IMR-90 (cell line): Measurements from ENCODE around the gene FKBP4. TPM values are rescaled to one million over a fixed set of nuclear protein-coding genes. Genes with fewer than 3 reads are reported as not detected.

Source experiments
- ATAC-seq: fragments of 200-7000 bp; cut with Tn5 transposase; 2 replicates; pipeline ENCODE4 v1.9.1; 2020; ENCODE audit warnings: low read depth, mild to moderate bottlenecking, moderate library complexity
- BruUV-seq: library from RNA; stranded (reverse); fragments of 400-500 nt; replicated peaks from 2 replicates; lab custom pipeline; 2021; lab: Mats Ljungman, UMichigan
- CTCF ChIA-PET: fragments of 300-600 bp; formaldehyde crosslinking; extraction: SDS; loops from one replicate; lab custom pipeline; 2021; ENCODE audit warnings: antibody characterized with exemption; lab: Yijun Ruan, JAX
- POLR2A ChIA-PET: fragments of 300-600 bp; sonication (Branson Sonifier 250); formaldehyde crosslinking; loops from one replicate; lab custom pipeline; 2022; ENCODE audit warnings: antibody characterized with exemption; ENCODE audit not compliant: unreplicated experiment; lab: Charles Lee
- DNase-seq: peaks from one replicate; pipeline ENCODE4 v3.0.0; 2013
- H2AFZ ChIP-seq: replicated peaks from 2 replicates; pipeline ENCODE3; 2013; ENCODE audit warnings: low read length, mild to moderate bottlenecking; ENCODE audit not compliant: poor library complexity
- H2AK5ac ChIP-seq: 2 replicates; pipeline ENCODE4 v1.6.1; 2013; ENCODE audit warnings: low read depth, low read length, inconsistent platforms
- H2AK9ac ChIP-seq: replicated peaks from 2 replicates; pipeline ENCODE3; 2013; ENCODE audit warnings: mild to moderate bottlenecking, low read depth, low read length, moderate library complexity; ENCODE audit not compliant: poor library complexity
- H2BK120ac ChIP-seq: 2 replicates; pipeline ENCODE4 v1.6.1; 2013; ENCODE audit warnings: low read depth, low read length, inconsistent platforms
- H2BK15ac ChIP-seq: 3 replicates; pipeline ENCODE4 v1.6.1; 2013; ENCODE audit warnings: low read depth, low read length, inconsistent platforms
- H2BK20ac ChIP-seq: 2 replicates; pipeline ENCODE4 v1.6.1; 2013; ENCODE audit warnings: low read depth, mild to moderate bottlenecking, inconsistent platforms, low read length, moderate library complexity
- H2BK5ac ChIP-seq: 2 replicates; pipeline ENCODE4 v1.6.1; 2013; ENCODE audit warnings: mild to moderate bottlenecking, low read depth, low read length, inconsistent platforms; ENCODE audit not compliant: poor library complexity, severe bottlenecking
- H3K14ac ChIP-seq: replicated peaks from 2 replicates; pipeline ENCODE4 v1.6.1; 2013; ENCODE audit warnings: low read depth, low read length, inconsistent platforms
- H3K18ac ChIP-seq: 2 replicates; pipeline ENCODE4 v1.6.1; 2013; ENCODE audit warnings: low read depth, low read length, control low read depth
- H3K23ac ChIP-seq: 2 replicates; pipeline ENCODE4 v1.6.1; 2013; ENCODE audit warnings: low read depth, low read length, inconsistent platforms
- H3K27ac ChIP-seq: 2 replicates; pipeline ENCODE4 v1.5.1; 2013; ENCODE audit warnings: mild to moderate bottlenecking, control low read depth, low read length; ENCODE audit not compliant: insufficient read depth
- H3K27me3 ChIP-seq: 2 replicates; pipeline ENCODE4 v1.6.1; 2013; ENCODE audit warnings: low read length; ENCODE audit not compliant: control insufficient read depth, insufficient read depth
- H3K36me3 ChIP-seq: 2 replicates; pipeline ENCODE4 v1.6.1; 2013; ENCODE audit warnings: low read length, mixed read lengths; ENCODE audit not compliant: control insufficient read depth, insufficient read depth
- H3K4ac ChIP-seq: 2 replicates; pipeline ENCODE4 v1.6.1; 2013; ENCODE audit warnings: low read depth, low read length, inconsistent platforms
- H3K4me1 ChIP-seq: 2 replicates; pipeline ENCODE4 v1.6.1; 2013; ENCODE audit warnings: low read length, mixed read lengths; ENCODE audit not compliant: control insufficient read depth, insufficient read depth
- H3K4me2 ChIP-seq: 2 replicates; pipeline ENCODE4 v1.6.1; 2013; ENCODE audit warnings: low read depth, mild to moderate bottlenecking, control low read depth, low read length, moderate library complexity
- H3K4me3 ChIP-seq: 2 replicates; pipeline ENCODE4 v1.5.1; 2013; ENCODE audit warnings: low read depth, mild to moderate bottlenecking, control low read depth, low read length, moderate library complexity; ENCODE audit not compliant: insufficient read depth
- H3K56ac ChIP-seq: 2 replicates; pipeline ENCODE4 v1.6.1; 2013; ENCODE audit warnings: low read length, inconsistent platforms; ENCODE audit not compliant: insufficient read depth; ENCODE audit errors: extremely low read depth
- H3K79me1 ChIP-seq, 2 experiments: 2 replicates each; pipeline ENCODE4 v1.6.1; 2013; ENCODE audit warnings: low read length in 2 of 2, inconsistent platforms in 1 of 2, low read depth in 1 of 2
- H3K9ac ChIP-seq: 2 replicates; pipeline ENCODE4 v1.6.1; 2013; ENCODE audit warnings: low read depth, low read length, control low read depth
- H3K9me1 ChIP-seq: 2 replicates; pipeline ENCODE4 v1.6.1; 2013; ENCODE audit warnings: low read length, inconsistent platforms; ENCODE audit not compliant: insufficient read depth
- H3K9me3 ChIP-seq: 2 replicates; pipeline ENCODE4 v1.6.1; 2013; ENCODE audit warnings: low read length; ENCODE audit not compliant: control insufficient read depth, insufficient read depth
- H4K20me1 ChIP-seq: 2 replicates; pipeline ENCODE4 v1.6.1; 2013; ENCODE audit warnings: low read length, inconsistent platforms; ENCODE audit not compliant: insufficient read depth
- H4K5ac ChIP-seq: 2 replicates; pipeline ENCODE4 v1.6.1; 2013; ENCODE audit warnings: mild to moderate bottlenecking, low read depth, low read length, control low read depth
- H4K8ac ChIP-seq, 2 experiments: 2 replicates each; pipeline ENCODE4 v1.6.1; 2013; ENCODE audit warnings: low read depth in 2 of 2, low read length in 2 of 2, control low read depth in 1 of 2, inconsistent platforms in 1 of 2
- H4K91ac ChIP-seq: 2 replicates; pipeline ENCODE4 v1.6.1; 2013; ENCODE audit warnings: low read depth, low read length, inconsistent platforms; ENCODE audit not compliant: insufficient read depth
- MAZ ChIP-seq: IDR thresholded peaks from 2 replicates; pipeline ENCODE4 v1.6.1; 2012; ENCODE audit warnings: low read depth, mild to moderate bottlenecking, low read length, improper control_type of control experiment, moderate library complexity, borderline replicate concordance
- POLR2A ChIP-seq: IDR thresholded peaks from 2 replicates; pipeline ENCODE4 v1.6.1; 2012; ENCODE audit warnings: mild to moderate bottlenecking, low read depth, low read length
- RCOR1 ChIP-seq: IDR thresholded peaks from 2 replicates; pipeline ENCODE4 v1.6.1; 2012; ENCODE audit warnings: mild to moderate bottlenecking, low read length, improper control_type of control experiment; ENCODE audit not compliant: insufficient replicate concordance
- WGBS, 2 experiments: methylation state at CpG; one replicate each; pipeline versions ENCODE4 v1.1.5 to v1.1.7; 2013; ENCODE audit warnings: missing lambda C conversion rate in 2 of 2; ENCODE audit not compliant: insufficient read length in 1 of 2; ENCODE audit errors: extremely low coverage in 2 of 2; 5-methylcytosine and 5-hydroxymethylcytosine counted together
- dilution Hi-C: fragments of 300-500 bp; cut with HindIII; formaldehyde crosslinking; loops from one replicate; pipeline ENCODE4 v1.14.3; 2018; ENCODE audit warnings: low sequenced_read_pairs; ENCODE audit not compliant: unreplicated experiment
- in situ Hi-C: fragments of 300-500 bp; cut with MboI; formaldehyde crosslinking; loops from 3 replicates; pipeline ENCODE4 v1.14.3; 2019; ENCODE audit warnings: low sequenced_read_pairs, inconsistent platforms, mixed read lengths
- intact Hi-C: fragments of 100-400 bp; cut with micrococcal nuclease; formaldehyde crosslinking; loops from 2 replicates; pipeline ENCODE4 v1.10.0; 2022
- polyA plus RNA-seq, 3 experiments: library from polyadenylated mRNA; depleted of rRNA; stranded (reverse); fragments of >200 nt; gene quantifications; 2 replicates each; pipeline ENCODE4 v1.2.3, GENCODE V29; 2012; ENCODE audit warnings: low replicate concordance in 1 of 3
- total RNA-seq: library from RNA; depleted of rRNA; stranded (reverse); fragments of >200 nt; gene quantifications from 2 replicates; pipeline ENCODE4 v1.2.3, GENCODE V29; 2012

FKBP4 gene
- total and polyA plus RNA-seq, 2 of the 4 experiments (the other 2 are of a cell fraction), result 35.7 to 36.0 TPM

- Histone ChIP-seq H3K9me1 (peaks cover 8% of the 10 kb centered on the region; the same call in 1 of the 2 replicates), H2BK15ac (no peak overlapping the region), H2BK5ac (peak overlapping the region; percentile 49), H2BK20ac (no peak overlapping the region), H3K23ac (peak overlapping the region; percentile 76; the same call in 1 of the 2 replicates), H4K5ac (peak overlapping the region; percentile 2; the same call in 1 of the 2 replicates), H3K56ac (peak overlapping the region; percentile 17; the same call in 1 of the 2 replicates), H2BK120ac (no peak overlapping the region; the same call in 1 of the 2 replicates), H3K14ac (peak overlapping the region; percentile 84), H3K4me1 (peaks cover 4% of the 10 kb centered on the region; the same call in 1 of the 2 replicates), H3K27me3 (no peaks in the 10 kb centered on the region), H4K20me1 (peaks cover 21% of the 10 kb centered on the region; the same call in 1 of the 2 replicates), H3K27ac (peak overlapping the region; percentile 61), H2AK9ac (peak overlapping the region; percentile 91), H3K4ac (peak overlapping the region; percentile 65), H2AK5ac (peak overlapping the region; percentile 5), H3K18ac (peak overlapping the region; percentile 2; the same call in 1 of the 2 replicates), H4K91ac (peak overlapping the region; percentile 42), H3K9me3 (no peaks in the 10 kb centered on the region), H3K4me2 (peak overlapping the region; percentile 90), H3K9ac (peak overlapping the region; percentile 80), H3K79me1 (peaks cover 33 to 36% of the 10 kb centered on the region in 2 experiments), H4K8ac (peak overlapping the region; percentile 17 to 80; a peak in 2 of 4 replicates), H3K4me3 (peak overlapping the region; percentile 60), H3K36me3 (peaks cover 28% of the 10 kb centered on the region), H2AFZ (peak overlapping the region; percentile 88)
- no TSS peak for BruUV-seq
- no peak for TF ChIP-seq RCOR1
- TF ChIP-seq MAZ, result peak; percentile 97
- TF ChIP-seq POLR2A, result no peak
- in situ Hi-C loops (no loop called here), intact Hi-C loops (loop anchor here (1.0 kb wide), 1 partner anchor 246 kb away; no protein-coding TSS in a partner anchor), dilution Hi-C loops (no loop called here)
- ChIA-PET POLR2A (no interaction called here), CTCF (no interaction called here)
- peak; percentile 41 for DNase-seq
- ATAC-seq, result peak; percentile 88
- WGBS, 2 experiments, result 0% methylated on average over 62 of the region's 111 CpGs; no CpG with 5 or more reads in 1 of the 2 experiments
These were observed 769 bp downstream of the FKBP4 start for GRCh38 chr12:2795291-2796186.
